Measurements from ENCODE around the gene ZFP14.
A peak's percentile ranks its signal among the peaks of the same experiment; 100 is the strongest.

DNA sequence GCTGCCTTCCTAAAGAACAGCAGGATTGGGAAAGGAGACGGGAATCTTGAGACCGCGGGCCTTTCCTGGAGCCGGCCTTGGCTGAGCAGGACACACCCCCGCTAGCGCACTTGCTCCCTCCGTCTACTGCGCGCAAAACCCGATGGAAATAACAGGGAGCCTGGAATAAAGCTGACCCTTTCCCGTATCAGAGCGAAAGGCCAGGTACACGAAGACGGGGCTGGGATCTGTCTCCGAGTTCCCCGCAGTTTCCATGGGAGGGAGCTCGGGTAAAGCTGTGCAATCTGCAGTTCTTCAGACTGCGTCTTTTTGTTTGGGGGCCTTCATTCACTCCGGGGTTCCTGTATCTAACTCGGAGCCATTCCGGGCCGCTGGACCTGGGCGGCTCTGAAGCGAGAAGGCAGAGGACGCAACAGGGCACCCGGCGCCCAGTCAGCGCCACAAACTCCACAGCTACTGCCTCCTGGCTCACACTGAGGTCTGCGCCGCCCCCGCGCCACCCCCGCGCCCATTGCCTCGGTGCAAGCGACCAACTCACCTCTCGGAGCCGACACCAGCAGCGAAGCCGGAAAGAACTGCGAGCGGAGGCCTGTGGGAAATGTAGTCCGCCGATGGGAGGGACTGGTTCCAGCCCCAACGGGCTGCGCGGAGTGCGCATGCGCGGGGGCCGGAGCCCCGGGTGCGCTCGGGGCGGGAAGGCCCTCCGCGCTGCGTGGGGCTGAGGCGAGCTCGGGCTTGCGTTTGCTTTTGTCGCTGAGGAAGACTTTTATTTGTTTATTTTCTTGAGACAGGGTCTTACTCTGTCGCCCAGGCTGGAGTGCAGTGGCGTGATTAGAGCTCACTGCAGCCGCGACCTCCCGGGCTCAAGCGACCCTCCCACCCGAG, at the start of gene ZFP14:
- TF ChIP-seq POLR2AphosphoS5 (IDR thresholded peaks at IDR 0.05): peak in 2 of 3 donors; percentile 16 to 51
- peak in 1 of 2 donors; percentile 32 for TF ChIP-seq CTCF (IDR thresholded peaks at IDR 0.05)
- peak in 1 of 2 donors; percentile 48 for TF ChIP-seq POLR2A (IDR thresholded peaks at IDR 0.05)
- TF ChIP-seq EP300 (IDR thresholded peaks at IDR 0.05): no peak

Measured in suprapubic skin (tissue), 4 donors.